NCI-H2171 treated with DMSO at 0.1 percent for 48 hours (cell line): ENCODE measurements around the gene RBCK1.
A peak's percentile ranks its signal among the peaks of the same experiment; 100 is the strongest.

Source experiments
- DNase-seq: peaks from one replicate; lab custom pipeline; 2025; lab: John Stamatoyannopoulos, UW

RBCK1 gene

DNA sequence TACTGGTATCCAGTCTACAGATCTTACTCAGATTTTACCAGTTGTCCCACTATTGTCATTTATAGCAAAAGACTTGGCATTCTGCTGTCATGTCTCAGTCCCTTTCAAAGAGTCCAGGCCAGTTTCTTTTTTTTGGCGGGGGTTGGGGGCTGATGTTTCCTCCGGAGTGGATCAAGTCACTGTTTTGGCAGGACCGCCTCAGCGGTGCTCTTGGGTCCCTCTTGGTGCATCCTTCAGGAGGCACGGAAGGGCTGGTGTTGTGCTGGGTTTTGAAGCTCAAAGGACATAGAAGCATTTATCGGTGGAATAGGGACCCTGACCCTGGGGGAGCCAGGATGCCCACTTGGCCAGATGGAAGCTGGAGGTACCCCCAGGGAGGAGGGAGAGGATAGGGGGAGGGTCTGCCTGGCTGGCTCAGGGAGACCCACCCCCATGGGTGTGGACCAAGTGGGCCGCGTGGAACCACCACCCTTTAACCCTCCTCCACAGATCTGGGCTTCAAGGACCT lies 10.8 kb downstream of the RBCK1 start:
- DNase-seq = no peak

DNA sequence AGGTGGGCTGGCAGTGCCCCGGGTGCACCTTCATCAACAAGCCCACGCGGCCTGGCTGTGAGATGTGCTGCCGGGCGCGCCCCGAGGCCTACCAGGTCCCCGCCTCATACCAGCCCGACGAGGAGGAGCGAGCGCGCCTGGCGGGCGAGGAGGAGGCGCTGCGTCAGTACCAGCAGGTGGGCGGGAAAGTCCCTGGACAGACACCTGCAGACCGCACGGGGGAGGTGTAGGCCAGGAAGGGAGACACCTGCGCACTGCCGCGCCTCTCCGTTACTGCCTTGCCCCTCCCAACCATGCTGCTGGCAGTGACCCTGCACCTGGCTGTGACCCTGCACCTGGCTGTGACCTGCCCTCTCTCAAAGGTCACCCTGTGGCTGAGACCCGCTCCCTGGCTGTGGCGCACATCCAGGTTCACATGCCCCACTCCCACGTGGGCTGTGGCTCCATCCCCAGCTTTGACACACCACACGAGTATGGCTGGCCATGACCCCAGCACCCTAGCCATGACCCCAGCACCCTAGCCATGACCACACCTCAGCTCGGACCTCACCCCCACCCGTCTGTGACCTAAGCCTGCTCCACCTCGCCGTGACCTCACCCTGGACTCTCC lies 11.6 kb downstream of the RBCK1 start:
- no peak for DNase-seq

DNA sequence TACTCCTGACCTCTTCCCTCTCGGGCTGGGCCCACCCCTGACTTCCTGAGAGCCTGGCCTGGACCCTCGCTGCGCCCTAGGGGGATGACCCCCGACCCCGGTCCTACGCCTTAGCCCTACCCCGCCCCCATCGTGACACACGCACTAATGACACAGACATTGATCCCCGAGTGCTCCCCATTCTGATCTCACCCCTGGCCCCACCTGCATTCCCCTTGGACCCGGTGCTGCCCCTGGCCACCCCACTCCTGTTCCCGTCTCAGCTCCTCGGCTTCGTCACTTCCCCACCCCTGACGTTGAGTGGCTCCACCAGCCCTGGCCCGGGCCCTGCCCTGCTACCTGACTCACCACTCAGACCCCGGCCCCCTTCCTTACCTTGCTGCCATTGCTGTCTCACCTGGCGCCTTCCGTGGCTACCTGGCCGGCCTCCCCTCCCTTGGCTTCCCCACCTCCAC lies 12.1 kb downstream of the RBCK1 start:
- DNase-seq = no peak

DNA sequence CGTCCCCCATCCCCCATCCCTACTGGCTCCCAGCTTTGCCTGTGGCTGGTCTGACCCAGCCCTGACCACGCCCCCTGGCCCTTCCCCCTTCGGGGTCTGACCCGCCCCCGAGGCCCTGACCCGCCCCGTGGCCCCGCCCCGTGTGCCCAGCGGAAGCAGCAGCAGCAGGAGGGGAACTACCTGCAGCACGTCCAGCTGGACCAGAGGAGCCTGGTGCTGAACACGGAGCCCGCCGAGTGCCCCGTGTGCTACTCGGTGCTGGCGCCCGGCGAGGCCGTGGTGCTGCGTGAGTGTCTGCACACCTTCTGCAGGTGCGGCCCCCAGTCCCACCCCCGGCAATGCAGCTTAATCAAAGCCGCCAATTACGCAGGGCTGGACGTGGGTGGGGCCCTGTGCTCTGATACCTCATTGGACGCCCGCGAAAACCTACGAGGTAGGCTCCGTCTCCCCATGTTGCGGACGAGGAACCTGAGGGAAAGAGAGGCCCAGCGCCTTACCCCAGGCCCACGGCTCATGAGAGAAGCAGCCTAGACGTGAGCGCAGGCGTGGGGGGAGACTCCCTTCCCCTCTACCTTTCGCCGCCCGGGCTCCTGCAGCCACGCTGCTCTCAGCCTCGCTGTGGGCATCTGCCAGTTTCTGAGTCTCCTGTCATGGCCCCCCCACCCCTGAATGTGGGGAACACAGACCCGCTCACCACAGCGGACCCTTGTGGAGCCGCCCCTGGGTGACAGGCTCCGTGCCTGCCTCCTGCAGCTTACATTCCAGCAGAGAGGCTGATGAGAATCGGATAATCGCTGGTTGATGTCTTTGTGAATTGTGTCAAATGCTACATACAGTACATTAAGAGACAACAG lies 12.8 kb downstream of the RBCK1 start:
- DNase-seq = no peak

DNA sequence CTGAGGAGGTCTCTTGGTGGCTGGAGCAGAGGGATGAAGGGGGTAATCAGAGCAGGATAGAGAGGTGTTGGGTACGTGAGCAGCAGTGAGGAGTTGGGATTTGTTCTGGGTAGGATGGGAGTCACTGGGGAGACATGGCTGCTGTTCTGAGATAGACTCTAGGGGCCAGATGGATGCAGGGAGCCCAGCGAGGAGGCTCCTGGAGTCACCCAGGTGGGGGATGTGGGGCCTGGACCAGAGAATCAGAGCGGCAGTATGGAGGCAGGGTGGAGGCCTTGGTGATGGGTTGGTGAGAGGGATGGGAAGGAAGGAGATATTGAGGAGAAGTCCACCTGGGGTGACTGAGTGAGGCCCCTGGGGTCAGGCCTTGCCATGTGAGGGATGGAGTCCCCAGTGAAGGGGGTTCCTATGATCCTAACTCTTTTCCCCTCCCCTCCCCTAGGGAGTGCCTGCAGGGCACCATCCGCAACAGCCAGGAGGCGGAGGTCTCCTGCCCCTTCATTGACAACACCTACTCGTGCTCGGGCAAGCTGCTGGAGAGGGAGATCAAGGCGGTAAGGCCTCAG lies 13.7 kb downstream of the RBCK1 start:
- no peak for DNase-seq

DNA sequence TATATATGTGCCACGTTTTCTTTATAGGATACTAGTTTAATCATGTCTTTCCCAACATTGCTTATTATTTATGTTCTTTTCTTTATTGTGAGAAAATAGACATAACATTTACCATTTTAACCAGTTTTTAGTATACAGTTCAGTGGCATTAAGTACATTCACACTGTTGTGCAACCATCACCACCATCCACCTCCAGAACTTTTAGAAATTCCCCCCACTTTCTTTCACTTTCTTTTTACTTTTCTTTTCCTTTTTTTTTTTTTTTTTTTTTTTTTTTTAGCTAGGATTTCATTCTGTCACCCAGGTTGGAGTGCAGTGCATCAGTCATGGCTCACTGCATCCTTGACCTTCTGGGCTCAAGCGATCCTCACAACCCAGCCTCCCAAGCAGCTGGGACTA lies 18.5 kb downstream of the RBCK1 start:
- DNase-seq = no peak

DNA sequence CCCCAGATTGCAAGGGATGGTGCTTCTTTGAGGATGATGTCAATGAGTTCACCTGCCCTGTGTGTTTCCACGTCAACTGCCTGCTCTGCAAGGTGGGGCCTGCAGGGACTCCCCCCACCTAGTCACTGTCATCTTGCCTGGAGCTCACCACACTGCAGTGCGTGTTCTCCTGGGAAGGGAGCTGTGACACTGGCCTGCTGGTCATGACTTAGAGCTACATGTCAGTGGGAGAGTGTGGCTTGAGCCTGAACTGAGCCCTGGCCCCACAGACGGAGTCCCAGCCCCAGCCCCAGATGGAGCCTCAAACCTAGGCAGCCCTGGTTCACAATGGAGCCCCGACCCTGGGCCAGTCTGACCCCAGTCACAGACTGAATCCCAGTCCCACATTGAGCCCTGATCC lies 19.3 kb downstream of the RBCK1 start:
- DNase-seq = no peak

DNA sequence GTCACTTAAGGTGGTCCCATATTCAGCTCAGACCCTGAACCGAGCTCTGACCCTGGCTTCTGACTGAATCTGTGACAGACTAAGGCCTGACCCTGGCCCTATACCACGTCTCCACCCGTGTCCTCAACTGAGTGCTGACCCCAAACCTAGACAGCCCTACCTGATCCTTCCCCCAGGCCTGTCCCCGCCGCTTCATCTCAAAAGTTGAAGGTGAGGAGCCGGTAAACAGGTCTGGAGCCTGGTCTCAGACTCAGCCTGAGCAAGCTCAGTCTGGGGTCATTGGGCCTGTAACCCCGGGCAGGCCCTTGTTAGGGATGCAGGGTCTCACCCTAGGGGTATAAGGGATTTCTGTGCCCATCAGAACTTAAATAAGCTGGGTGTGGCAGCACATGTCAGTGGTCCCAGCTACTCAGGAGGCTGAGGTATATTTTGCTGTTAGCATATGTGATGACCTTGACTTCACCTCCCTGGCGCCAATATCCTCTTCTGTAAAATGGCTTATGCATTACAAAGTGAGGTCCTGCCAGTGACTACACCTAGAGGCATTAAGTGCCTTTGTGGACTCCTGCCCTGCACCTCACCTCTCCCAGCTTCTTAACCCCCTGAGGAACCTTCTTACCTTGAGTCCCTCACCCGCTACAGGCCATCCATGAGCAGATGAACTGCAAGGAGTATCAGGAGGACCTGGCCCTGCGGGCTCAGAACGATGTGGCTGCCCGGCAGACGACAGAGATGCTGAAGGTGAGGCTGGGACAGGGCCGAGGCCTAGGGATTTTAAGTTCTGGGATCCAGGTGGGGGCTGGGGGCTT lies 20.0 kb downstream of the RBCK1 start:
- no peak for DNase-seq

DNA sequence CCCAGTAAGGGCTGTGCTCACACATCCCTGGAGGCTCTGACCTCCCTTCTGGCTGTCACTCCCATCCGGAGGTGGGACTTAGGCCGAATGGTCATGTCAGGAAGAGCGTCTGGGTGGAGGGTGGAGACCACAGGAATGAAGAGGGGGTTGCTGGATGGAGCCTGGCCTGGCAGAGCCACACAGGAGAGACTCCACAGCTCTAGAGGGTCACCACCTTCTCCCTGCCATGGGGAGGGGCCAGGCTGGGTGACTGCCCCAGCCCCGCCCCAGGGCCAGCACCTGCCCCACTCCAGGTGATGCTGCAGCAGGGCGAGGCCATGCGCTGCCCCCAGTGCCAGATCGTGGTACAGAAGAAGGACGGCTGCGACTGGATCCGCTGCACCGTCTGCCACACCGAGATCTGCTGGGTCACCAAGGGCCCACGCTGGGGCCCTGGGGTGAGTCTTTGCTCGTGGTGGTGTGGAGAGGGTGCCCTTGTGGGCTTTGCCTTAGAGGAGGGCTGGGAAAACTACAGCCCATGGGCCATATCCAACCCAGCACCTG lies 20.6 kb downstream of the RBCK1 start:
- DNase-seq = no peak

DNA sequence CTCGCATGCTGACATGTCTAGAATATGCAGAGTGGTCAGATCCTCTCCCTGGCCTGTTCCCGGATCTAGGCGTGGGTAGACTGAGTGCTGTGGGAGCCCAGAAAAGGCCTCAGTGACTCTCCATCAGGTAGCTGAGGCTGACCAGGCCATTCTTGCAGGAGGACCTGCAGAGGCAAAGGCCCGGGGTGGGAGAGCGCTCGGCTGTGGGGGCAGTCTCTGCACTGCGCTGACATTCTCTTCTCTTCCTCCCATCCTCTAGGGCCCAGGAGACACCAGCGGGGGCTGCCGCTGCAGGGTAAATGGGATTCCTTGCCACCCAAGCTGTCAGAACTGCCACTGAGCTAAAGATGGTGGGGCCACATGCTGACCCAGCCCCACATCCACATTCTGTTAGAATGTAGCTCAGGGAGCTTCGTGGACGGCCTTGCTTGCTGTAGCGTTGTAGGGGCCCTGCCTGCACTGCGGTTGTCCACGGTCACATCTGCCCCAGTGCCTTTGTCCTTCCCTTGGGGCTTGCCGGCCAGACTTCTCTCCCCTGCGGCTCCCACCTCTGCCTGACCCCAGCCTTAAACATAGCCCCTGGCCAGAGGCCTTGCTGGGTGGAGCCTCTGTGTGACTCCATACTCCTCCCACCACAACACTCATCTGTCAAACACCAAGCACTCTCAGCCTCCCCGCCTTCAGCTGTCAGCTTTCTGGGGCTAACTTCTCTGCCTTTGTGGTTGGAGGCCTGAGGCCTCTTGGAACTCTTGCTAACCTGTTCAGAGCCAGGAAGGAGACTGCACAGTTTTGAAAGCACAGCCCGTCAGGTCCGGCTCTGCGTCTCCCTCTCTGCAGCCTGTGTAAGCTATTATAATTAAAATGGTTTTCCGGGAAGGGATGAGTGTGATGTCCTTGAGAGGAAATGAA lies 22.2 kb downstream of the RBCK1 start:
- DNase-seq = no peak

DNA sequence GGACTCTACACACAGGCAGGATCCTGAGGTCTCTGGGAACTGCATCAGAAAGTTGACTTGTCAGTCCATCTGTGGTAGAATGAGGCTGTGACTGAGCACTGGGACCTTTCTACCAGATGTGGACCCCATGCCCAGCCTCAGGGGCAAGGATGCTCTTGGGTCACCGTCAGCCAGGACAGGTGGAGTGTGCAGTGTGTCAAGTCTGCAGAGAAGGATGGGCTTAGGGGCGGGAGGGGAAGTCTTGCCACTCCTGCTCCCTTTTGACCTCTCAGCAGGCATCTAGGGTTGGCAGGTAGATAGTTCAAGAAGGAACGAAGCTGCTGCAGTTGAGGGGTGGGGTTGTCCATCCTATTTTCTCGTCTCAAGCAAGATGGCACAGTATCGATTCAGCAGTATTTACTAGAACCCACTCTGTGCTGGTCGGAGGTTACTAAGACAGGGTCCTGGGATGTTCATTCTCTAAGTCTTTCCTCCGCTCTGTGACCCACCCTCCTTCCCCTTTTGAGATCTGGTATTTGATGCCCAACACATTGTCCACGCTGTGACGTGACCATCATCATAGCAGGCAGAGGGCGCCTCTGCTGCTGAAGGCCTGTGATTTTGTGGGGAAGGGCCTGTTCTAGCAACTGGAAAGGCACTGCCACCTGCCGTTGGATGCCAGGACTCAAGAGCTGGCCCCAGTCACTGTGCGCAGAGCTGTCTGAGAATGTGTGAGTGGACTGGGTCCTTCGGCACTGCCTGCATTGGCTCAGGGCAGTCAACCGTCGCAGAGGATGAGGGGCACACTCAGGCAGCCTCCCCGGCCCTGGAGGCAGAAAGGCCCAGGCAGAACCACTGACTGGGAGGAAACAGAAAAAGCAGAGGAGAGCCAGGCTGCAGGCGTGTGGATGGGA lies 23.2 kb downstream of the RBCK1 start:
- DNase-seq = peak; percentile 80

DNA sequence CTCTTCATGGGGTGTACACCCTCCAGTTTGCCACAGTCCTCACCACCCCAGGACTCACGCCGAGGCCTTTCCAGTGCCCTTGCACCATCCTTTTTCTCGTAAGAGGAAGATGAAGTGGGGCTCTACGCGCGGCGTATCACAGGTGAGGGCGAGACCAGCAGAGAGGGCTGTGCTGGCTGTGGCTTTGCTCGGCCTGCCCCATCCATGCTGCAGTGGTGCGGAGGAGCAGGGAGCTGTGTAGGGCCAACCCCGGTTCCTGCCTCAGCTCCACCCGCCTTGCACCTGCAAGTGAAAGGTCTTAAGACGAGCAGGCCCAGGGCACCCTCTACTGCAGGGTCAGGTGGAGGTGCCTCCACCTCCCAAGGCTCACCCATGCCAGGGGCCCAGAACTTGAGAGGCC lies 24.1 kb downstream of the RBCK1 start:
- no peak for DNase-seq

DNA sequence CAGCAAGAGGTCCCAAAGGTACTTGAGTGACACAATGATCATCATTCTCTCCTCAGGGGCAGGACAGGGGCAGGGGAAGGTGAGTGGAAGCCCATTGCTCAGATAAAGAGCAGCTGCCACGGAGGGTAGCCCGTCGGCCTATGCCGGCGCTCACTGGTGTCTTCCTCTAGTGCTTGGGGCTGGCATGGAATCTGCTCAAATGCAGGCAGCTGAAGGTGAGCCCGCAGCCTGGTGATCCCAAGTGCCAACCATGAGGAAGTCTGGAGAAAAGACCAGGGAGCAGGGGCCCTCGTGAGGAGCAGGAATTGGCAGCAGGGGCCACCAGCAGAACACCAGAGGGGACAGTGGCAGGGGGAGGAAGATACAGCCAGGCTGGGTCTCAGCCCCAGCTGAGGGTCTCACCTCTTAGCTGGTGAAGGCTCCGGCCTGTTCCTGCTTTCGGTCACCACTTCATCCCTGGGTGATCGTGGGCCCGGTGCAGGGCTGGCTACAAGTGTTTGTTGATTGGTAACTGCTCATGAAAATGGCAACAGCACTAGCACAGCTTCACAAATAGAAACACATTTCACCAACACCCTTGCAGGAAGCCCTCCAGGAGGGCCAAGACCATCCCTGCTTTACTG lies 24.7 kb downstream of the RBCK1 start:
- no peak for DNase-seq

DNA sequence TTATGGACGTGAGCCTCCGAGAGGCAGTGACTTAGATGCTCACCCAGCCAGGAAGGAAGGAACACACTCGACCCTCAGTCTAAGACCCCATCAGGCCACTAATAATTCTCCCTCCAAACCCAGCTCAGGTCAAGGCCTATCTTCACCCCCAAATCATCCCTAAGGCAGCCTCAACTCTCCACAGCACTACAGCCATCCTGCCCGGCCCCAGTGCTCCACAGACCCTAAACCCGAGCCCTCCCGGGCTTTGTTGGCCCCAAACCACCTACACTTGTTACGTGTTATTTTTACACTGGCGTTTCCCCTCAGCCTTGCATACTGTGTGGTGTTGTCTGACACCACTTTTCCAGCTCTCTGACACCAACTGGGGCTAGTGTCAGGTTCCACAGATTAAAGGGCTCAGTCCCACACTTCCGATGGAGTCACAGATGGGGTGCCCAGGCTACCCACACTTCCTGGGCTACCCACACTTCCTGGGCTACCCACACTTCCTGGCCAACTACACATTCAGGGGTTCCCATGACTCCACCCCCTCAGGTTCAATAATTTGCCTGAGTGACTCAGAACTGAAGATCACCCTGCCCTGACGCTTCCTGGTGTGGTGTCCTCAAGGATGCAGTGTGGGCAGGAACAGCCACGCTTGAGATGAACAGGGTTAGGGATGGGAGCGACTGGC lies 25.3 kb downstream of the RBCK1 start:
- no peak for DNase-seq

DNA sequence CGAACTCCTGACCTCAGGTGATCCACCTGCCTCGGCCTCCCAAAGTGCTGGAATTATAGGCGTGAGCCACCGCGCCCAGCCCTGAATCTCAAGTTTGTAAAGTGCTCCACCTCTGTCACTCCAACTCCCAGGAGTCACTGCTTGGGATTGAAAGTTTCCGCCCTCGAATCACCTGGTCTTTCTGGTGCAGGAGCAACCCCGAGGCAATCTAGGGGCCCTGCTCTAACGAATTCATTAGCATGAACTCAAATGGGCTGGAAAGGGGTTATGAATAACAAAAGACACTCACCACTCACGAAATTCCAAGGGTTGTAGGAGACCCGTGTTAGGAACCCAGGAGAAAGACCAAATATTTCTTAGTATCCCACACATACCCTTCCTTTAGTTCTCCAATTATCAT lies 26.1 kb downstream of the RBCK1 start:
- DNase-seq = no peak

DNA sequence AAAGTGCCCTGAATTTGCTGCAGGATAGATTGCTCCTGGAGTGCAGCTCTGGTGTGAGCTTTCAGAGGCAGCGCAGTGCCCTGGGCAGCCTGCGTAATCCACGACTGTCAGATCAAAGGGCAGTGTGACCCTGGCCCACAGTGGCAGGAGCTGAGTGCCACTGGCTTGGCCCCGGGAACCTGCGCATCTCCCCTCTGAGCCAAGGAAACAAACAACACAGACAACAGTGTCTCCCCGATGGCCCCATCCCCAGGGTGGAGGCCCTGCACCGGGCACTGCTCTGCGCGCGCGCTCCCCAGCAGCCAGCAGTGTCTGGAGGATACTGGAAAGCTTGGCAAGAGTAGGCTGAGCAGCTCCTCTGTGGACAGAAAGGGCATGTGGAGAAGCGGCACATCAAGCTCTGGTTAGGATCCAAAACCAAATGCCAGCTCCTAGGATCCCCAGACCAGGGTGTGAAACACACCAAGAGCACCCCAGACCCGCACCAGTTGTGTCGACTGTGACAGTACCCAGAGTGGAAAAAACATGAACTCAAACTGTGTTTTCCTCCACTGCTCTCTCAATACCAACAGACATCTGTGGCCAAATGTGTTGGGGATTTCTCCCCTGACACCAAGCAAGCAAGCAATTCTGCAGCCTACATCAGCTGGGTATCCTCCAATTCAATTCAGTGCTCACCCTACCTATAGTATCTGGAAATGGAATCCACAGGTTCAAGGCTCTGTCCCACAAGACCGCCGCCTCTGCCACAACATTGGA lies 26.7 kb downstream of the RBCK1 start:
- DNase-seq = no peak

DNA sequence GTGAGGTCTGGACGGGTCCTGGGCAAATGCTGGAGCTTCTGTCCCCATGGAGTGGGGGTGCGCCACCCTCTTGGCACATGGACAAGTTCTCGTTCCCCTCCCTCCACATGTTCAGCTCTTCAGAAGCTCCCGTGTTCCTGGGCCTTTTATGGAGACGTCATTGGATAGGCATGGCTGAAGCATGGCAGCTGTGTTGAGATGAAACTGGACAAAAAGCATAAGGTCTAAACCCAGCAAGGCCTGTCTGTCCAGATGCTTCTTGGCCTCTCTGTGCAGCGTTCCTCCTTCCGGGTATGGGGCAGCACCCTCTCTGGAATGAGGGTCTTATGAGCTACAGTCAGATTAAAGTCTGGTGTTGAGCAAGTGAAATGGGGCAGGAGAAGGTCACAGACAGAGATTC lies 27.5 kb downstream of the RBCK1 start:
- no peak for DNase-seq

DNA sequence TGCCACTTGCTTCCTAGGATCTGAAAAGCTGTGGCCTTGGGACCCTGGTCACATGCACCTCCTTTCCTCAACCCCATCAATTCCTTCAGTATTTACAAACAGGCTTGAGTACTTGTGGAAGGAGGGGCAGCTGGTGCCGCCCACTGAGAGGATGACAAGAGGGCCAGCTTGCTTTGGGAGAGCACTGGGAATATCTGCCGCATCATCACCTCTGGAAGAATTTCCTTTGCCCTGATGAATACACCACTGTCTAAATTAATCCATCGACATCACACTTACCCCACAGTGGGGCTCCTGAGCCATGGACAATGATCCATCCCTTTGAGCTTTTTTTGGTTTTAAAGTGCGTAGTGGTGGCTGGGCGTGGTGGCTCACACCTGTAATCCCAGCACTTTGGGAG lies 28.4 kb downstream of the RBCK1 start:
- DNase-seq = no peak
